CD14-positive monocyte (primary cell): Measurements from ENCODE around the gene GPR137B. TPM values are rescaled to one million over a fixed set of nuclear protein-coding genes. Genes with fewer than 3 reads are reported as not detected.

Source experiments
- DNase-seq, 3 donors: peaks; one replicate each; pipeline ENCODE4 v3.0.0-alpha.2; 2011 to 2022
- H2AFZ ChIP-seq: 2 replicates; pipeline ENCODE4 v1.6.0; 2012; ENCODE audit warnings: mild to moderate bottlenecking, low read depth, low read length, inconsistent platforms; ENCODE audit not compliant: insufficient read depth, poor library complexity, severe bottlenecking
- H3K27ac ChIP-seq, 2 donors: 1 replicate in 1 of 2; 2 replicates in 1 of 2; pipeline ENCODE4 v1.5.1; 2012 to 2013; ENCODE audit warnings: low read length in 2 of 2, control low read depth in 1 of 2, inconsistent platforms in 1 of 2, low read depth in 1 of 2, mild to moderate bottlenecking in 1 of 2
- H3K27me3 ChIP-seq, 2 donors: one replicate each; pipeline versions ENCODE4 v1.6.0 to v1.6.1; 2011 to 2013; ENCODE audit warnings: low read length in 2 of 2; ENCODE audit not compliant: control insufficient read depth in 2 of 2, insufficient read depth in 2 of 2
- H3K36me3 ChIP-seq, 2 donors: replicated peaks in 1 of 2; 1 replicate in 1 of 2; 2 replicates in 1 of 2; pipeline versions ENCODE4 v1.5.1 to v1.6.1; 2012 to 2013; ENCODE audit warnings: low read length in 2 of 2, control low read depth in 1 of 2, inconsistent platforms in 1 of 2, mild to moderate bottlenecking in 1 of 2; ENCODE audit not compliant: insufficient read depth in 2 of 2, control insufficient read depth in 1 of 2
- H3K4me1 ChIP-seq, 2 donors: 1 replicate in 1 of 2; 2 replicates in 1 of 2; pipeline versions ENCODE4 v1.5.1 to v1.6.1; 2012 to 2013; ENCODE audit warnings: low read length in 2 of 2, control low read depth in 1 of 2, inconsistent platforms in 1 of 2, mild to moderate bottlenecking in 1 of 2, moderate library complexity in 1 of 2; ENCODE audit not compliant: insufficient read depth in 2 of 2, control insufficient read depth in 1 of 2
- H3K4me2 ChIP-seq: replicated peaks from 2 replicates; pipeline ENCODE3; 2012; ENCODE audit warnings: low read length, moderate library complexity, mild to moderate bottlenecking; ENCODE audit not compliant: poor library complexity, severe bottlenecking; ENCODE audit errors: extremely low read depth
- H3K4me3 ChIP-seq, 3 experiments: fragments of 200-600 bp in 1 of 3; sonication (generic) in 1 of 3; replicated peaks in 1 of 3; 1 replicate in 2 of 3; 2 replicates in 1 of 3; pipeline ENCODE4 v1.5.1; 2011 to 2013; ENCODE audit warnings: low read length in 3 of 3, mild to moderate bottlenecking in 3 of 3, control low read depth in 2 of 3, low read depth in 2 of 3, inconsistent platforms in 1 of 3, moderate library complexity in 1 of 3
- H3K79me2 ChIP-seq: 2 replicates; pipeline ENCODE4 v1.6.0; 2012; ENCODE audit warnings: mild to moderate bottlenecking, control low read depth, inconsistent platforms, low read length, moderate library complexity; ENCODE audit not compliant: insufficient read depth
- H3K9ac ChIP-seq: 2 replicates; pipeline ENCODE4 v1.6.0; 2017; ENCODE audit warnings: low read length, mild to moderate bottlenecking; ENCODE audit not compliant: insufficient read depth, poor library complexity, severe bottlenecking
- H3K9me3 ChIP-seq, 2 donors: replicated peaks in 1 of 2; 1 replicate in 1 of 2; 2 replicates in 1 of 2; pipeline versions ENCODE4 v1.5.1 to v1.6.1; 2012 to 2013; ENCODE audit warnings: low read length in 2 of 2, control low read depth in 1 of 2; ENCODE audit not compliant: control insufficient read depth in 1 of 2, insufficient read depth in 1 of 2
- H4K20me1 ChIP-seq: 2 replicates; pipeline ENCODE4 v1.6.0; 2012; ENCODE audit warnings: mild to moderate bottlenecking, low read length, control low read depth, moderate library complexity; ENCODE audit not compliant: insufficient read depth
- H3K27ac Mint-ChIP-seq, 7 donors: one replicate each; pipeline ENCODE4 v1.8.0; 2020; ENCODE audit warnings: mild to moderate bottlenecking in 7 of 7, mixed read lengths in 7 of 7, moderate library complexity in 6 of 7, inconsistent platforms in 2 of 7
- H3K27me3 Mint-ChIP-seq, 3 donors: one replicate each; pipeline ENCODE4 v1.8.0; 2021 to 2022; ENCODE audit warnings: low read depth in 3 of 3, mild to moderate bottlenecking in 3 of 3, mixed read lengths in 3 of 3, moderate library complexity in 3 of 3, inconsistent platforms in 1 of 3
- H3K36me3 Mint-ChIP-seq, 2 donors: one replicate each; pipeline ENCODE4 v1.8.0; 2020; ENCODE audit warnings: mixed read lengths in 2 of 2, inconsistent platforms in 1 of 2, mild to moderate bottlenecking in 1 of 2
- H3K4me1 Mint-ChIP-seq: one replicate; pipeline ENCODE4 v1.8.0; 2020; ENCODE audit warnings: mild to moderate bottlenecking, mixed read lengths
- H3K4me3 Mint-ChIP-seq, 2 donors: one replicate each; pipeline ENCODE4 v1.8.0; 2020; ENCODE audit warnings: mild to moderate bottlenecking in 2 of 2, mixed read lengths in 2 of 2, moderate library complexity in 1 of 2
- H3K9me3 Mint-ChIP-seq, 7 donors: one replicate each; pipeline ENCODE4 v1.8.0; 2020 to 2022; ENCODE audit warnings: mixed read lengths in 7 of 7, mild to moderate bottlenecking in 6 of 7, moderate library complexity in 6 of 7, inconsistent platforms in 2 of 7
- CTCF ChIP-seq: fragments of 200-600 bp; IDR thresholded peaks from one replicate; pipeline ENCODE4 v1.8.0; 2022; ENCODE audit warnings: antibody characterized with exemption, mild to moderate bottlenecking
- WGBS: methylation state at CpG from one replicate; pipeline ENCODE4 v1.1.5; 2013; ENCODE audit warnings: missing lambda C conversion rate; ENCODE audit not compliant: insufficient coverage; 5-methylcytosine and 5-hydroxymethylcytosine counted together
- intact Hi-C, 2 donors: fragments of 100-400 bp; cut with micrococcal nuclease; formaldehyde crosslinking; loops; one replicate each; pipeline versions ENCODE4 v1.15.0 to v1.15.1; 2023
- polyA plus RNA-seq, 3 donors: library from polyadenylated mRNA; depleted of rRNA in 1 of 3; unstranded in 2 of 3; stranded (reverse) in 1 of 3; fragments of 300-500 nt in 2 of 3; fragments of >200 nt in 1 of 3; fragmentation: Illumina TruSeq in 2 of 3; gene quantifications; 1 replicate in 2 of 3; 2 replicates in 1 of 3; pipeline ENCODE4 v1.2.3, GENCODE V29; 2012 to 2021

Gene GPR137B
- polyA plus RNA-seq, 3 donors, result 7.5 to 10.8 (median 8.7) TPM

GRCh38 chr1:236129306-236129705 lies 13.0 kb upstream of the GPR137B start:
- no peak overlapping the region for H3K4me2 ChIP-seq
- Mint-ChIP-seq H3K9me3 (peaks cover 0 to 1% (median 0%) of the 10 kb centered on the region in 7 donors), H3K36me3 (no peaks in the 10 kb centered on the region), H3K27me3 (peaks cover 11 to 15% (median 13%) of the 10 kb centered on the region in 3 donors), H3K4me3 (no peak overlapping the region), H3K4me1 (no peaks in the 10 kb centered on the region), H3K27ac (no peak overlapping the region)
- H3K4me3 ChIP-seq, result no peak overlapping the region
- no peaks in the 10 kb centered on the region for H3K36me3 ChIP-seq
- TF ChIP-seq CTCF, result no peak
- no peaks in the 10 kb centered on the region for H3K4me1 ChIP-seq
- peaks cover 0 to 6% of the 10 kb centered on the region in 2 donors for H3K27me3 ChIP-seq
- H3K9ac ChIP-seq, result no peak overlapping the region
- 95% methylated on average over 4 of the region's 5 CpGs for WGBS
- intact Hi-C loops, result no loop called here
- no peaks in the 10 kb centered on the region for H4K20me1 ChIP-seq
- H2AFZ ChIP-seq, result no peak overlapping the region
- H3K27ac ChIP-seq, result no peak overlapping the region
- no peak for DNase-seq
- no peaks in the 10 kb centered on the region for H3K79me2 ChIP-seq
- H3K9me3 ChIP-seq, result no peaks in the 10 kb centered on the region

- Histone ChIP-seq H3K4me1 (no peaks in the 10 kb centered on the region), H3K4me2 (no peak overlapping the region), H3K9ac (no peak overlapping the region), H3K79me2 (no peaks in the 10 kb centered on the region), H3K27me3 (peaks cover 0 to 6% of the 10 kb centered on the region in 2 donors), H3K27ac (no peak overlapping the region), H3K36me3 (no peaks in the 10 kb centered on the region), H4K20me1 (no peaks in the 10 kb centered on the region), H2AFZ (no peak overlapping the region), H3K9me3 (no peaks in the 10 kb centered on the region), H3K4me3 (no peak overlapping the region)
- no peak for DNase-seq
- H3K4me3 Mint-ChIP-seq, result no peak overlapping the region
- WGBS, result 100% methylated on average over 1 of the region's 3 CpGs
- H3K9me3 Mint-ChIP-seq, result peaks cover 0 to 1% (median 0%) of the 10 kb centered on the region in 7 donors
- peaks cover 14 to 22% (median 18%) of the 10 kb centered on the region in 3 donors for H3K27me3 Mint-ChIP-seq
- H3K36me3 Mint-ChIP-seq, result no peaks in the 10 kb centered on the region
- H3K4me1 Mint-ChIP-seq, result peaks cover 3% of the 10 kb centered on the region
- intact Hi-C loops, result no loop called here
- no peak overlapping the region for H3K27ac Mint-ChIP-seq
- no peak for TF ChIP-seq CTCF
Measured at GRCh38 chr1:236130372-236130771, 12.0 kb upstream of the GPR137B start.
